RWPE2 (cell line): Measurements from ENCODE around the gene GDF10.
A peak's percentile ranks its signal among the peaks of the same experiment; 100 is the strongest.

Source experiments
- ATAC-seq: fragments of 200-7000 bp; cut with Tn5 transposase; 3 replicates; pipeline ENCODE4 v1.9.1; 2021; ENCODE audit warnings: low read depth
- DNase-seq: peaks from one replicate; pipeline ENCODE4 v3.0.0-alpha.2; 2020; ENCODE audit warnings: low spot score
- H3K27ac ChIP-seq: fragments of 450-650 bp; 2 replicates; pipeline ENCODE4 v1.5.1; 2017; ENCODE audit warnings: mild to moderate bottlenecking; ENCODE audit not compliant: poor library complexity, severe bottlenecking
- H3K27me3 ChIP-seq: fragments of 250-450 bp; sonication (Bioruptor Pico); 2 replicates; pipeline ENCODE4 v1.5.1; 2021; ENCODE audit warnings: mild to moderate bottlenecking, moderate library complexity; ENCODE audit not compliant: insufficient read depth, poor library complexity, severe bottlenecking
- H3K36me3 ChIP-seq: fragments of 250-450 bp; sonication (Bioruptor Pico); 2 replicates; pipeline ENCODE4 v1.5.1; 2020; ENCODE audit warnings: low read depth, mild to moderate bottlenecking, moderate library complexity
- H3K4me1 ChIP-seq: fragments of 250-450 bp; sonication (Bioruptor Pico); 2 replicates; pipeline ENCODE4 v1.5.1; 2021; ENCODE audit warnings: mild to moderate bottlenecking, moderate library complexity; ENCODE audit not compliant: insufficient read depth, poor library complexity, severe bottlenecking
- H3K4me3 ChIP-seq: fragments of 250-450 bp; sonication (Bioruptor Pico); 2 replicates; pipeline ENCODE4 v1.5.1; 2021; ENCODE audit warnings: mild to moderate bottlenecking, moderate library complexity; ENCODE audit not compliant: severe bottlenecking
- H3K9me3 ChIP-seq: fragments of 250-450 bp; sonication (Bioruptor Pico); 2 replicates; pipeline ENCODE4 v1.5.1; 2021; ENCODE audit warnings: mild to moderate bottlenecking, moderate library complexity; ENCODE audit not compliant: severe bottlenecking
- TF ChIP-seq, protein P1 (sequence below): fragments of 450-650 bp; IDR thresholded peaks from one replicate; pipeline ENCODE4 v1.5.1; 2017; ENCODE audit warnings: mild to moderate bottlenecking, moderate library complexity; ENCODE audit not compliant: poor library complexity, severe bottlenecking

Gene GDF10

DNA sequence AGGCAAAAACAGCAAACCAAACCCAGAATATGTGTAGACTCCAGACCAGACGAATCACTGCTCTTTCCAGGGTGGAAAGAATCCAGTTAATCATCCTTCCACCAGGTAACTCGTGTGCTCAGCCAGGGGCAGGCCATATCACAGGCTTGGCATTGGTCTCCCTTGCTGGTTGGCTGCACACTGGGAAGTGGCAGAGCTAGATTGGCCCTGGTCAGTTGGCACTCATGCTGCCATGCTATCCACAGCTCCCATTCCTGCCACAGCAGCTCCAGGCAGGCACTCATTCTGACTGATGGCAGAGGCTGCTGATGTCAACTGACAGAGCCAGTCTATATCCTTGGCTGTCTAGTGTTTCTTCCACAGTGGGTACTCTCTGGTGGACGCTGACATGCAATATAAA lies 9.7 kb upstream of the GDF10 start:
- TF ChIP-seq, protein P1, sequence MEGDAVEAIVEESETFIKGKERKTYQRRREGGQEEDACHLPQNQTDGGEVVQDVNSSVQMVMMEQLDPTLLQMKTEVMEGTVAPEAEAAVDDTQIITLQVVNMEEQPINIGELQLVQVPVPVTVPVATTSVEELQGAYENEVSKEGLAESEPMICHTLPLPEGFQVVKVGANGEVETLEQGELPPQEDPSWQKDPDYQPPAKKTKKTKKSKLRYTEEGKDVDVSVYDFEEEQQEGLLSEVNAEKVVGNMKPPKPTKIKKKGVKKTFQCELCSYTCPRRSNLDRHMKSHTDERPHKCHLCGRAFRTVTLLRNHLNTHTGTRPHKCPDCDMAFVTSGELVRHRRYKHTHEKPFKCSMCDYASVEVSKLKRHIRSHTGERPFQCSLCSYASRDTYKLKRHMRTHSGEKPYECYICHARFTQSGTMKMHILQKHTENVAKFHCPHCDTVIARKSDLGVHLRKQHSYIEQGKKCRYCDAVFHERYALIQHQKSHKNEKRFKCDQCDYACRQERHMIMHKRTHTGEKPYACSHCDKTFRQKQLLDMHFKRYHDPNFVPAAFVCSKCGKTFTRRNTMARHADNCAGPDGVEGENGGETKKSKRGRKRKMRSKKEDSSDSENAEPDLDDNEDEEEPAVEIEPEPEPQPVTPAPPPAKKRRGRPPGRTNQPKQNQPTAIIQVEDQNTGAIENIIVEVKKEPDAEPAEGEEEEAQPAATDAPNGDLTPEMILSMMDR: no peak
- Histone ChIP-seq H3K4me1 (no peaks in the 10 kb centered on the region), H3K27me3 (peaks cover 3% of the 10 kb centered on the region), H3K4me3 (no peak overlapping the region), H3K36me3 (no peaks in the 10 kb centered on the region), H3K27ac (no peak overlapping the region), H3K9me3 (no peaks in the 10 kb centered on the region)
- ATAC-seq (no peak), DNase-seq (no peak)

DNA sequence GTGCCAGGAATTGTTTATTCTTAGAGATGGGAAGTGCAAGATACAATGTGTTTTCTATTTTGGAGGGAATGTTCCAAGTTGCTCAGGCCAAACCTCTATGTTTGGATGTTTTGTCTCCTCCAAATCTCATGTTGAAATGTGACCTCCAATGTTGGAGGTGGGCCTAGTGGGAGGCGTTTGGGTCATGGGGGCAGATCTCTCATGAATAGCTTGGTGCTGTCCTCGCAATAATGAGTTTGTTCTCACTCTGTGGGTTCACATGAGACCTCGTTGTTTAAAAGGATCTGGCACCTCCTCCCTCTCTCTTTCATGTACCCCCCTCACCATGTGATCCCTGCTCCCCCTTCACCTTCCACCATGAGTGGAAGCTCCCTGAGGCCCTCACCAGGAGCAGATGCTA lies 8.3 kb upstream of the GDF10 start:
- Histone ChIP-seq H3K27me3 (peaks cover 17% of the 10 kb centered on the region), H3K4me1 (no peaks in the 10 kb centered on the region), H3K27ac (no peak overlapping the region), H3K4me3 (no peak overlapping the region), H3K36me3 (no peaks in the 10 kb centered on the region), H3K9me3 (no peaks in the 10 kb centered on the region)
- no peak for ATAC-seq
- TF ChIP-seq, protein P1: no peak
- DNase-seq: no peak

GRCh38 chr10:47294057-47294456 lies 5.9 kb upstream of the GDF10 start:
- Histone ChIP-seq H3K36me3 (no peaks in the 10 kb centered on the region), H3K9me3 (no peaks in the 10 kb centered on the region), H3K4me3 (no peak overlapping the region), H3K4me1 (no peaks in the 10 kb centered on the region), H3K27me3 (peaks cover 35% of the 10 kb centered on the region), H3K27ac (no peak overlapping the region)
- peak; percentile 16 for DNase-seq
- TF ChIP-seq, protein P1: no peak
- ATAC-seq: no peak

DNA sequence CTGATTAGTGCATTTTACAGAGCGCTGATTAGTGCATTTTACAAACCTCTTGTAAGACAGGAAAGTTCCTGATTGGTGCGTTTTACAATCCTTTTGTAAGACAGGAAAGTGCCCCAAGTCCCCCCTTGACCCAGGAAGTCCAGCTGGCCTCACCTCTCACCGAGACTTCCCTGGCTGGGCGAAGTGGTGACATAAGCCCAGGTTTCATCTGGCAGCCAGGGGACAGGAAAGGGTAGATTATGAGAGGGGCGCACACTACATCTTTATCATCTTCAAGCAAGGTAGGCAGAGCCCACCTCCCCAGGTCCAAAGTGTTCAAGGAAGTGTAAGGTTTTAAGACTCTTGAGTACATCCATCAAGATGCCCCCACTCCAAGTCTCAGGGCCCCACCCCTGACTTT lies 5.5 kb upstream of the GDF10 start:
- Histone ChIP-seq H3K27me3 (peaks cover 40% of the 10 kb centered on the region), H3K36me3 (no peaks in the 10 kb centered on the region), H3K4me3 (no peak overlapping the region), H3K27ac (no peak overlapping the region), H3K9me3 (no peaks in the 10 kb centered on the region), H3K4me1 (no peaks in the 10 kb centered on the region)
- no peak for ATAC-seq
- TF ChIP-seq, protein P1: no peak
- DNase-seq: peak; percentile 35

- Histone ChIP-seq H3K27me3 (peaks cover 46% of the 10 kb centered on the region), H3K27ac (no peak overlapping the region), H3K4me3 (no peak overlapping the region), H3K36me3 (no peaks in the 10 kb centered on the region), H3K9me3 (no peaks in the 10 kb centered on the region), H3K4me1 (no peaks in the 10 kb centered on the region)
- TF ChIP-seq, protein P1: no peak
- DNase-seq: peak; percentile 29
- ATAC-seq: no peak
Measured at GRCh38 chr10:47295411-47295810, 4.6 kb upstream of the GDF10 start.
